ENCODE results near the gene LRP2. TPM values are rescaled to one million over a fixed set of nuclear protein-coding genes. Genes with fewer than 3 reads are reported as not detected.

The LRP2 gene
- total and polyA plus RNA-seq, 2 of the 4 experiments (the other 2 are of a cell fraction), result not detected

- no peaks in the 10 kb centered on the region for H3K36me3 ChIP-seq (ENCODE audit: control insufficient read depth, insufficient read depth, low read length)
- no peak overlapping the region for H4K8ac ChIP-seq (ENCODE audit: low read depth in 2 of 2, low read length in 2 of 2)
- ChIA-PET CTCF (no interaction called here), POLR2A (ENCODE audit: unreplicated experiment) (no interaction called here)
- H3K14ac ChIP-seq (replicated peaks; ENCODE audit: low read depth, low read length), result no peak overlapping the region
- 100% methylated on average over 1 of the region's 1 CpG; no CpG with 5 or more reads in 1 of the 2 experiments for WGBS, 2 experiments (ENCODE audit: extremely low coverage in 2 of 2, insufficient read length in 1 of 2)
- no peaks in the 10 kb centered on the region for H3K4me1 ChIP-seq (ENCODE audit: control insufficient read depth, insufficient read depth, low read length)
- H2BK5ac ChIP-seq (ENCODE audit: low read depth, low read length, poor library complexity, severe bottlenecking), result no peak overlapping the region
- TF ChIP-seq ELK1 (IDR thresholded peaks at IDR 0.05; ENCODE audit: borderline replicate concordance, low read depth, low read length) (no peak), MAFK (IDR thresholded peaks at IDR 0.05; ENCODE audit: low read depth, low read length) (no peak), MXI1 (IDR thresholded peaks at IDR 0.05; ENCODE audit: borderline replicate concordance, low read depth, low read length) (no peak), BHLHE40 (IDR thresholded peaks at IDR 0.05; ENCODE audit: low read depth, low read length) (no peak), NFE2L2 (IDR thresholded peaks at IDR 0.05; ENCODE audit: low read depth, low read length) (no peak), SMC3 (IDR thresholded peaks at IDR 0.05; ENCODE audit: low read depth, low read length) (no peak), CTCF (conservative IDR thresholded peaks at IDR 0.05; ENCODE audit: low read depth, low read length) (no peak), FOS (IDR thresholded peaks at IDR 0.05; ENCODE audit: low read depth, low read length) (no peak), RAD21 (IDR thresholded peaks at IDR 0.05; ENCODE audit: low read length) (no peak), USF2 (IDR thresholded peaks at IDR 0.05; ENCODE audit: low read depth, low read length) (no peak), POLR2A (IDR thresholded peaks at IDR 0.05; ENCODE audit: low read depth, low read length) (no peak), RCOR1 (IDR thresholded peaks at IDR 0.05; ENCODE audit: insufficient replicate concordance, low read length) (no peak), CEBPB (IDR thresholded peaks at IDR 0.05; ENCODE audit: low read depth, low read length) (no peak), MAZ (IDR thresholded peaks at IDR 0.05; ENCODE audit: borderline replicate concordance, low read depth, low read length) (no peak)
- intact Hi-C loops (cut with micrococcal nuclease), result no loop called here
- H4K91ac ChIP-seq (ENCODE audit: insufficient read depth, low read depth, low read length), result no peak overlapping the region
- no peak overlapping the region for H4K5ac ChIP-seq (ENCODE audit: low read depth, low read length)
- no peak overlapping the region for H2AK9ac ChIP-seq (replicated peaks; ENCODE audit: low read depth, low read length, poor library complexity)
- no peak overlapping the region for H3K4me3 ChIP-seq (ENCODE audit: insufficient read depth, low read depth, low read length)
- no peak overlapping the region for H2BK120ac ChIP-seq (ENCODE audit: low read depth, low read length)
- no peak overlapping the region for H3K4ac ChIP-seq (ENCODE audit: low read depth, low read length)
- no peak overlapping the region for H3K56ac ChIP-seq (ENCODE audit: extremely low read depth, insufficient read depth, low read length)
- H3K9me1 ChIP-seq (ENCODE audit: insufficient read depth, low read length), result no peaks in the 10 kb centered on the region
- H4K20me1 ChIP-seq (ENCODE audit: insufficient read depth, low read length), result no peaks in the 10 kb centered on the region
- H3K4me2 ChIP-seq (ENCODE audit: low read depth, low read length), result no peak overlapping the region
- no peak overlapping the region for H2AFZ ChIP-seq (replicated peaks; ENCODE audit: low read length, poor library complexity)
- H2BK20ac ChIP-seq (ENCODE audit: low read depth, low read length), result no peak overlapping the region
- H3K79me1 ChIP-seq (ENCODE audit: low read depth in 1 of 2, low read length in 2 of 2), result no peaks in the 10 kb centered on the region
- no TSS peak for BruUV-seq (replicated peaks)
- no peak overlapping the region for H2BK15ac ChIP-seq (ENCODE audit: low read depth, low read length)
- H2AK5ac ChIP-seq (ENCODE audit: low read depth, low read length), result no peak overlapping the region
- H3K18ac ChIP-seq (ENCODE audit: low read depth, low read length), result no peak overlapping the region
- dilution Hi-C loops (cut with HindIII; ENCODE audit: low sequenced_read_pairs, unreplicated experiment), result no loop called here
- H3K27ac ChIP-seq (ENCODE audit: insufficient read depth, low read length), result no peak overlapping the region
- no peaks in the 10 kb centered on the region; the same call in 1 of the 2 replicates for H3K9me3 ChIP-seq (ENCODE audit: control insufficient read depth, insufficient read depth, low read length)
- DNase-seq (no peak), ATAC-seq (ENCODE audit: low read depth) (no peak)
- H3K9ac ChIP-seq (ENCODE audit: low read depth, low read length), result no peak overlapping the region
- H3K23ac ChIP-seq (ENCODE audit: low read depth, low read length), result no peak overlapping the region
- in situ Hi-C loops (cut with MboI; ENCODE audit: low sequenced_read_pairs), result no loop called here
- no peaks in the 10 kb centered on the region for H3K27me3 ChIP-seq (ENCODE audit: control insufficient read depth, insufficient read depth, low read length)
These were observed 183.4 kb downstream of the LRP2 start for GRCh38 chr2:169178804-169179390.
